ENCODE measurements around the gene IFI16. TPM values are rescaled to one million over a fixed set of nuclear protein-coding genes. Genes with fewer than 3 reads are reported as not detected.
A peak's percentile ranks its signal among the peaks of the same experiment; 100 is the strongest.

IFI16 gene
- polyA plus RNA-seq, 4 donors = 6.5 to 73.1 (median 31.9) TPM

DNA sequence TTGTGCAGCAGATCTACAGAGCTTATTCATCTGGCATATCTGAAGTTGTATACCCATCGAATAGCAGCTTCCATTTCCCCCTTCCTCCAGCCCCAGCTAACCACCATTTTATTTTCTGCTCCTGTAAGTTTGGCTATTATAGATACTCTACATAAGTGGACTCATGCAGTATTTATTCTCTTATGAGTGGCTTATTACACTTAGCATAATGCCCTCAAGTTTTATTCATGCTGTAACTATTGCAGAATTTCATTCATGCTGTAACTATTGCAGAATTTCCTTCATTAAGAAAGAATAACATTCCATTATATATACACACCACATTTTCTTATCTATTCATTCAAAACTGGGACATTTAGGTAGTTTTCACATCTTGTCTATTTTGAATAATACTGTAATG lies 30.5 kb upstream of the IFI16 start:
- H3K9me3 ChIP-seq (ENCODE audit: control insufficient read depth in 2 of 2, insufficient read depth in 1 of 2, low read depth in 1 of 2, low read length in 1 of 2) = peaks cover 0 to 3% of the 10 kb centered on the region in 2 donors
- WGBS, 3 donors = 40 to 79% (median 76%) methylated on average over 1 of the region's 1 CpG
- no peak overlapping the region for H3K27ac ChIP-seq (ENCODE audit: low read depth in 1 of 3, low read length in 2 of 3)
- H3K36me3 ChIP-seq (ENCODE audit: control insufficient read depth in 3 of 3, insufficient read depth in 2 of 3, low read depth in 1 of 3, low read length in 3 of 3) = no peaks in the 10 kb centered on the region
- no peaks in the 10 kb centered on the region for H3K4me1 ChIP-seq (ENCODE audit: control insufficient read depth in 3 of 3, insufficient read depth in 2 of 3, low read depth in 1 of 3, low read length in 2 of 3)
- FAIRE-seq (no peak), DNase-seq (no peak)
- H3K27me3 ChIP-seq (ENCODE audit: control insufficient read depth in 3 of 3, insufficient read depth in 3 of 3, low read length in 3 of 3) = no peaks in the 10 kb centered on the region
- H3K4me3 ChIP-seq (ENCODE audit: low read depth in 1 of 3, low read length in 3 of 3) = no peak overlapping the region

- DNase-seq (no peak), FAIRE-seq (no peak)
- H3K9me3 ChIP-seq (ENCODE audit: control insufficient read depth in 2 of 2, insufficient read depth in 1 of 2, low read depth in 1 of 2, low read length in 1 of 2) = peaks cover 0 to 3% of the 10 kb centered on the region in 2 donors
- H3K27ac ChIP-seq (ENCODE audit: low read depth in 1 of 3, low read length in 2 of 3) = no peak overlapping the region
- no peak overlapping the region for H3K4me3 ChIP-seq (ENCODE audit: low read depth in 1 of 3, low read length in 3 of 3)
- WGBS, 3 donors = 76 to 86% (median 76%) methylated on average over 2 of the region's 2 CpGs
- no peaks in the 10 kb centered on the region for H3K27me3 ChIP-seq (ENCODE audit: control insufficient read depth in 3 of 3, insufficient read depth in 3 of 3, low read length in 3 of 3)
- H3K4me1 ChIP-seq (ENCODE audit: control insufficient read depth in 3 of 3, insufficient read depth in 2 of 3, low read depth in 1 of 3, low read length in 2 of 3) = no peaks in the 10 kb centered on the region
- H3K36me3 ChIP-seq (ENCODE audit: control insufficient read depth in 3 of 3, insufficient read depth in 2 of 3, low read depth in 1 of 3, low read length in 3 of 3) = no peaks in the 10 kb centered on the region
These were observed 26.5 kb upstream of the IFI16 start for GRCh38 chr1:158983235-158983634.

- FAIRE-seq = no peak
- no peaks in the 10 kb centered on the region for H3K27me3 ChIP-seq (ENCODE audit: control insufficient read depth in 3 of 3, insufficient read depth in 3 of 3, low read length in 3 of 3)
- H3K27ac ChIP-seq (ENCODE audit: low read depth in 1 of 3, low read length in 2 of 3) = no peak overlapping the region
- H3K4me3 ChIP-seq (ENCODE audit: low read depth in 1 of 3, low read length in 3 of 3) = no peak overlapping the region
- H3K36me3 ChIP-seq (ENCODE audit: control insufficient read depth in 3 of 3, insufficient read depth in 2 of 3, low read depth in 1 of 3, low read length in 3 of 3) = no peaks in the 10 kb centered on the region
- DNase-seq = no peak
- no peaks in the 10 kb centered on the region for H3K4me1 ChIP-seq (ENCODE audit: control insufficient read depth in 3 of 3, insufficient read depth in 2 of 3, low read depth in 1 of 3, low read length in 2 of 3)
- peaks cover 0 to 3% of the 10 kb centered on the region in 2 donors for H3K9me3 ChIP-seq (ENCODE audit: control insufficient read depth in 2 of 2, insufficient read depth in 1 of 2, low read depth in 1 of 2, low read length in 1 of 2)
These were observed 25.3 kb upstream of the IFI16 start for GRCh38 chr1:158984386-158984785.

- H3K36me3 ChIP-seq (ENCODE audit: control insufficient read depth in 3 of 3, insufficient read depth in 2 of 3, low read depth in 1 of 3, low read length in 3 of 3) = no peaks in the 10 kb centered on the region
- no peak overlapping the region for H3K4me3 ChIP-seq (ENCODE audit: low read depth in 1 of 3, low read length in 3 of 3)
- WGBS, 3 donors = 36 to 60% (median 50%) methylated on average over 1 of the region's 1 CpG
- no peak for DNase-seq
- H3K9me3 ChIP-seq (ENCODE audit: control insufficient read depth in 2 of 2, insufficient read depth in 1 of 2, low read depth in 1 of 2, low read length in 1 of 2) = no peaks in the 10 kb centered on the region
- H3K27ac ChIP-seq (ENCODE audit: low read depth in 1 of 3, low read length in 2 of 3) = no peak overlapping the region
- no peaks in the 10 kb centered on the region for H3K27me3 ChIP-seq (ENCODE audit: control insufficient read depth in 3 of 3, insufficient read depth in 3 of 3, low read length in 3 of 3)
- no peak for FAIRE-seq
- no peaks in the 10 kb centered on the region for H3K4me1 ChIP-seq (ENCODE audit: control insufficient read depth in 3 of 3, insufficient read depth in 2 of 3, low read depth in 1 of 3, low read length in 2 of 3)
These were observed 20.3 kb upstream of the IFI16 start for GRCh38 chr1:158989424-158989823.

- no peak overlapping the region for H3K27ac ChIP-seq (ENCODE audit: low read depth in 1 of 3, low read length in 2 of 3)
- H3K4me3 ChIP-seq (ENCODE audit: low read depth in 1 of 3, low read length in 3 of 3) = no peak overlapping the region
- H3K4me1 ChIP-seq (ENCODE audit: control insufficient read depth in 3 of 3, insufficient read depth in 2 of 3, low read depth in 1 of 3, low read length in 2 of 3) = no peaks in the 10 kb centered on the region
- WGBS, 3 donors = 84 to 90% (median 89%) methylated on average over 4 of the region's 4 CpGs
- DNase-seq (no peak), FAIRE-seq (no peak)
- H3K27me3 ChIP-seq (ENCODE audit: control insufficient read depth in 3 of 3, insufficient read depth in 3 of 3, low read length in 3 of 3) = no peaks in the 10 kb centered on the region
- H3K9me3 ChIP-seq (ENCODE audit: control insufficient read depth in 2 of 2, insufficient read depth in 1 of 2, low read depth in 1 of 2, low read length in 1 of 2) = no peaks in the 10 kb centered on the region
- no peaks in the 10 kb centered on the region for H3K36me3 ChIP-seq (ENCODE audit: control insufficient read depth in 3 of 3, insufficient read depth in 2 of 3, low read depth in 1 of 3, low read length in 3 of 3)
These were observed 16.9 kb upstream of the IFI16 start for GRCh38 chr1:158992787-158993312.

DNA sequence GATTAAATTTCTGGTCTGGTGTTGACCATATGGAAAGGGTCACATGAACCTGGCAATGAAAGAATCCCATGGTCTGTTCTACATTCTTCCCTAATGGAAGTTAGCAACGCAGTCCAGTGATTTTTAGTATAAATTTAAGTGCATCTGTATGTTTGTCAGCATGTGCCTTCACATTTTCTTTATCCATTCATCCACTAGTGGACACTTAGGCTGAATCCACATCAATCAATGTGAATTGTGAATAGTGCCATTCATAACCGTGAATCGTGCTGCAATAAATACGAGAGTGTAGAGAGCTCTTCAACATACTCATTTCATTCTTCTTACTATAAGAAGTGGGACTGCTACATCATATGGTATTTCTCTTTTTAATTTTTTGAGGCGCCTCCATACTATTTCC lies 12.7 kb upstream of the IFI16 start:
- FAIRE-seq (no peak), DNase-seq (no peak)
- Histone ChIP-seq H3K4me3 (ENCODE audit: low read depth in 1 of 3, low read length in 3 of 3) (no peak overlapping the region), H3K9me3 (ENCODE audit: control insufficient read depth in 2 of 2, insufficient read depth in 1 of 2, low read depth in 1 of 2, low read length in 1 of 2) (no peaks in the 10 kb centered on the region), H3K36me3 (ENCODE audit: control insufficient read depth in 3 of 3, insufficient read depth in 2 of 3, low read depth in 1 of 3, low read length in 3 of 3) (no peaks in the 10 kb centered on the region), H3K27me3 (ENCODE audit: control insufficient read depth in 3 of 3, insufficient read depth in 3 of 3, low read length in 3 of 3) (no peaks in the 10 kb centered on the region), H3K4me1 (ENCODE audit: control insufficient read depth in 3 of 3, insufficient read depth in 2 of 3, low read depth in 1 of 3, low read length in 2 of 3) (no peaks in the 10 kb centered on the region), H3K27ac (ENCODE audit: low read depth in 1 of 3, low read length in 2 of 3) (no peak overlapping the region)
- WGBS, 3 donors = 68 to 73% (median 71%) methylated on average over 5 of the region's 5 CpGs

GRCh38 chr1:158998037-158998780 lies 11.5 kb upstream of the IFI16 start:
- H3K4me1 ChIP-seq (ENCODE audit: control insufficient read depth in 3 of 3, insufficient read depth in 2 of 3, low read depth in 1 of 3, low read length in 2 of 3) = no peaks in the 10 kb centered on the region
- DNase-seq (no peak), FAIRE-seq (no peak)
- H3K36me3 ChIP-seq (ENCODE audit: control insufficient read depth in 3 of 3, insufficient read depth in 2 of 3, low read depth in 1 of 3, low read length in 3 of 3) = no peaks in the 10 kb centered on the region
- 41 to 49% (median 47%) methylated on average over 6 of the region's 6 CpGs for WGBS, 3 donors
- no peaks in the 10 kb centered on the region for H3K9me3 ChIP-seq (ENCODE audit: control insufficient read depth in 2 of 2, insufficient read depth in 1 of 2, low read depth in 1 of 2, low read length in 1 of 2)
- no peaks in the 10 kb centered on the region for H3K27me3 ChIP-seq (ENCODE audit: control insufficient read depth in 3 of 3, insufficient read depth in 3 of 3, low read length in 3 of 3)
- H3K27ac ChIP-seq (ENCODE audit: low read depth in 1 of 3, low read length in 2 of 3) = no peak overlapping the region
- H3K4me3 ChIP-seq (ENCODE audit: low read depth in 1 of 3, low read length in 3 of 3) = peak overlapping the region in 1 of 3 donors; percentile 32

DNA sequence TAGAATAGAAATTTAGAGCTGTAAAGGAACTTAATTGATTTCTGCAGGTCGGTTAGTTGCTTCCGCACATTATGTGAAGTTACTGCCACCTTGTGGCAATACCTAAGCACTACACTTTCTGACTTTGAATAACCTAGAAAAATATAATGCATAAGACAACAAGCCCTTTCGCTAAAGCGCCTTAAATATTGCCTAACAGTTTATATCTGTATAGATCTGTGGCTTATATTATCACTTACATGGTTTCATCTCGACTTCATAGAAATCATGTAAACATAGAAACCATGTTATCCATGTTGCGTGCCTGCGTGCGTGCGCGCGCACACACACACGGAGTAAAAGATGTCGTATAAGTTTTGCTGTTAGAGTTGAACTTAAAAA lies 10.9 kb upstream of the IFI16 start:
- H3K4me3 ChIP-seq (ENCODE audit: low read depth in 1 of 3, low read length in 3 of 3) = peak overlapping the region in 2 of 3 donors; percentile 19 to 32
- peak overlapping the region in 2 of 3 donors; percentile 42 to 77 for H3K27ac ChIP-seq (ENCODE audit: low read depth in 1 of 3, low read length in 2 of 3)
- 14 to 21% (median 17%) methylated on average over 13 of the region's 13 CpGs for WGBS, 3 donors
- H3K36me3 ChIP-seq (ENCODE audit: control insufficient read depth in 3 of 3, insufficient read depth in 2 of 3, low read depth in 1 of 3, low read length in 3 of 3) = no peaks in the 10 kb centered on the region
- H3K4me1 ChIP-seq (ENCODE audit: control insufficient read depth in 3 of 3, insufficient read depth in 2 of 3, low read depth in 1 of 3, low read length in 2 of 3) = no peaks in the 10 kb centered on the region
- H3K27me3 ChIP-seq (ENCODE audit: control insufficient read depth in 3 of 3, insufficient read depth in 3 of 3, low read length in 3 of 3) = no peaks in the 10 kb centered on the region
- FAIRE-seq (no peak), DNase-seq (peak; percentile 63 to 80)
- no peaks in the 10 kb centered on the region for H3K9me3 ChIP-seq (ENCODE audit: control insufficient read depth in 2 of 2, insufficient read depth in 1 of 2, low read depth in 1 of 2, low read length in 1 of 2)

All from small intestine (tissue), 7 donors.